DMS79 treated with DMSO at 0.1 percent for 48 hours (cell line): ENCODE data around the gene KCNN2.

Source experiments
- DNase-seq: peaks from one replicate; lab custom pipeline; 2025; lab: John Stamatoyannopoulos, UW

The KCNN2 gene

DNA sequence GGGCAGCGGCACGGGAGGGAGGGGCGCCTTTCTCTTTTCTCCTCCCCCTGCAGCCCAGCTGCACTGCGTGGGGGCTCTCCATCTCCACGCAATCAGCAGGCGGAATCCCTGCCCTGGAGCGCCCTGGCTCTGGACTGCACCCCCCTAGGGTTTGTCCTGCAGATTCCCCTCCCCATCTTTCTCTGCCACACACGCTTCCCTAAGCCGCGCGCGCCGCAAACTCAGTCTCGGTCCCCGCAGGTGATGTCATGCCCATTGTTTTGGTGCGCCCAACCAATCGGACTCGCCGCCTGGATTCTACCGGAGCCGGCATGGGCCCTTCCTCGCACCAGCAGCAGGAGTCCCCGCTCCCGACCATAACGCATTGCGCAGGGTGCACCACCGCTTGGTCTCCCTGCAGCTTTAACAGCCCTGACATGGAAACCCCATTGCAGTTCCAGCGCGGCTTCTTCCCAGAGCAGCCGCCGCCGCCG is at the start of gene KCNN2:
TSS of gene KCNN2 (plus strand) at position 347 of the 473 bp plus-strand sequence. CDS start at position 417, 70 bp downstream.
- DNase-seq = no peak

GRCh38 chr5:114312658-114313057 is 49.2 kb upstream of the KCNN2 start:
- no peak for DNase-seq

GRCh38 chr5:114314061-114314460 is 47.8 kb upstream of the KCNN2 start:
- DNase-seq = no peak

DNA sequence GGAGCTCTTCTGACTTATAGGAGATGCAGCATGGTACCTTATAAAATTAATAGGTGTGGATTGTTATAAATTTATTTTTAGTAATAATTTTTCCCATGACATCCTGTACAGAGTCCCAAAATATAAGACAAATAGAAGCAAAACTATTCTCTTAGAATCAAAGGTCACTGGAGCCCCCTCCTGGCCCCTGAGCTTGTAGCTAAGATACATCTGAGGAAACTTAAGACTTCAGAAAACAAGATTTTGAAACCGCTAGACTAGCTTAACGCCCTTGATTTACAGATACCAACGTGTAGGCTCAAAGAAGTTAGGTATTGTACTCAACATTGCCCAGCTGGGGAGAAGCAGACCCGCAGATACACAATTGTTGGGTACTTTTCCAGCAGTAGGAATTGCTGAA is 45.7 kb upstream of the KCNN2 start:
- no peak for DNase-seq

DNA sequence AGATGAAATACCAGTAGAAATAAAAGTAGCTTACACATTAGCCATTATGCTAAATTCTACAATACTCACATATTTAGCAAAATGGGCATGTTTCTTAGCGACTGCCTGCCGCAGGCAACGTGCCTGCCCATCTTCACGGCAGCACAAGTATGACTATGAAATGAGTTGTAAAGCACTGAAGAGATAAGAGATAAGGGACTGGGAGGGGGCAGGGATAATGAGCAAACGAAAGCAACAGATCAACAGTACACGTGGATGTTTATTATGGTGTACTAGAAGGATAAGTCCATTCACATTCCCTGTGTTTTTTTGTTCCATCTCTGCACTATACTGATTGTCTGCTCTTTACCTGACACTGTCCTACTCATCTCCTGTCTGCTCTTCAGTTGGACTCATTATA is 44.1 kb upstream of the KCNN2 start:
- DNase-seq = no peak

DNA sequence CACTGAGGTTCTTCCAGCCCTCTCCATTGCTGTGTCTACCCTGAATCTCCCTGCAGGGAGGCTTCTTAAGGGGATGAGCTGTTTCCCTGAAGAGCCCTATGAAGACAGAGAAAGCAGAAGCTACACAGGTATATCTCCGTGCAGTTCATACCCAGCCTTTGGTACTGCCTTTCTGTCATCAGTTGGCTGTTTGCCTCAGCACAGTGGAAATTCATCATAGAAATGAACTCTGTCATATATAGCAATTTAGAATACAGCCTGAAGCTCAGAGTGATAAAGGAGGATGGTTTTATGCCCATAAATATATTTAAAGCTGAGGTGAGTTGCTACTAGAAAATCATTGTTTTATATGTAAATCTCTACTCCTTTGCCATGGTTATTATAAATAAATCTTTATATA is 42.6 kb upstream of the KCNN2 start:
- DNase-seq = no peak

DNA sequence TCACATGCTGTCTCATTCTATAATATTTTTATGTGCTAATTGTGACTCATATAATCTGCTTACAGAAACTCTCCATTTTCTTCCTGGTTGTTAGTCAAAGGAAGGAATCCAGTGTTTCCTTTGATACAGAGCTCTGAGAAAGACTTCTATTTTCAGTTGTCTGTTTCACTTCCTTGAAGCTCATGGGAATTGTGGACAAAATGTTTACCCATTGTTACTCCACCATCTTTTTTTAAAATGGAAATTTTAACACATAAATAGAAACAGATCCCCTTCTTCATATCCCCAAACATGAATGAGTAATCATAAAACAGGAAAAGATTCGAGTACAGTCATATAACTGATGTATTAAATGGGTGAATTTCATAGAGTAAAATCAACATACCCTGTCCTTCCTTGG is 42.0 kb upstream of the KCNN2 start:
- no peak for DNase-seq

DNA sequence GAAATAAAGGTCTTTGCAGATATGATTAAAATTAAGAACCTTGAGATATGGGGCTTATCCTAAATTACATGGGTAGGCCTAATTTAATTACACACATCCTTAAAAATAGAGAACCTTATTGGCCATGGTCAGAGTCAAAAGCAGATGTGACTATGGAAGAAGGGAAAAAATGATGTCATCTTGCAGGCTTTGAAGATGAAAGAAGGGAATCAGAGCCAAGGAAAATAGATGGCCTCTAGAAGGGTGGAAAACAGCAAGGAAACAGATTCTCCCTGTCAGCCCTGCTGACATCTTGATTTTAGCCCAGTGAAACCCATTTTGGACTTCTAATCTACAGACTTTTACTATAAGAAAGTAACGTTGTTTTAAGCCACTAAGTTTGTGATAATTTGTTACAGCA is 37.6 kb upstream of the KCNN2 start:
- DNase-seq = no peak

GRCh38 chr5:114325541-114325940 is 36.3 kb upstream of the KCNN2 start:
- DNase-seq = no peak

DNA sequence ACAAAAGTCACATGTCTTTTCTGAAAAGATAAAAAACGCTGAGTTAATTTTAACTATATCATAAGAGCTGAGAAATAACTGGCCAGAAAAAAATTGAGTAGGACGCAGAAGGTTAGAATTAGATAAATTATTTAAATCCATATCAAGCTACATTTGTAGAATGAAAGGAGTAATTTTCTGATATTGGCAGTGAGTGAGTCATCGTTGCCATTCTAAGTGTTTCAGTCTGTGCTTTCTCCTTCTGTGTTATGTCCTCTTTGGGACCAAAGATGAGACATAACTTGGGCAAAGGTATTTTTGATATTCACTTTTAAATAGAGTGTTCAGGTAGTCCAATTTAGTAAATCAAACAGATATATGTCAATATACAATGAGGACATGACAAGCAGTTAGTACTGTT is 34.4 kb upstream of the KCNN2 start:
- no peak for DNase-seq

- no peak for DNase-seq
Observed at GRCh38 chr5:114327987-114328386, 33.9 kb upstream of the KCNN2 start.

- no peak for DNase-seq
Observed at GRCh38 chr5:114330916-114331531, 30.8 kb upstream of the KCNN2 start.

GRCh38 chr5:114332493-114332892 is 29.4 kb upstream of the KCNN2 start:
- no peak for DNase-seq

DNA sequence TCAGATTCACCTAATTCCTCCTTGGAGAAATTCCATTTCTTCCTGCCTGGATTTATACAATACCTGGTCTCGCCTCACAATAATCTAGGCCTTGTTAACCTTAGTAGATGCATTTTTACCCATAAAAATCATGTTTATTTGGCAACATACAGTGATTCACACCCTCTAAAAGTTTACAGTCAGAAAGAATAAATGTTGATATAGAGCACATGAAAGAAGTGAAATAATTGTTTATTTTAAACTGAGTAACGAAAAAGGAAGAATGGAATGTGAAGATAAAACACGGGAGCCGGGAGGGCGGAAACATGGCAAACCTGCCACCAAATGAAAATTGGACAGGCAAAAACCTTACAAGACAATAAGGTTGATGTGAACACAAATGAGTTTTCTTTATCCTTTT is 28.9 kb upstream of the KCNN2 start:
- no peak for DNase-seq

- DNase-seq = no peak
Observed at GRCh38 chr5:114335391-114335790, 26.5 kb upstream of the KCNN2 start.

DNA sequence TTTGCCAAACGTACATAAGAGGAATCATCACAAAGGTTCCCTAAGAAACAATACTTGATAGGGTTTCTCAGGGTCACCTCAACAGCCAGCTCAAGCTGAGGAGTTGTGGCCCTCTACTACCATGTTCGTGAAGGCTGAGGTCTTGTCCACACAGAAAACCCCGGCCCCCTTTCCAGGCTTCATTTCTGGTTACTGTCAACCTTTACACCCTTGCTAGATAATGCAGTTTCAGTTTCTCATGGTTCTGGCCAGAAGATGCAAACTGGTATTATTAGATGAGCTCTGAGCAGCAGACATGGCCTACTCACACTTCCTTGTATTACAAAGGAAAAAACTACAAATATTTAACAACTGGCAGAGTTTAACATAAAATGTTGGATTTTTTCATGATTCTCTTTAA is 22.8 kb upstream of the KCNN2 start:
- no peak for DNase-seq

- DNase-seq = no peak
Observed at GRCh38 chr5:114346181-114346580, 15.7 kb upstream of the KCNN2 start.

GRCh38 chr5:114355086-114355830 is 6.6 kb upstream of the KCNN2 start:
- no peak for DNase-seq

DNA sequence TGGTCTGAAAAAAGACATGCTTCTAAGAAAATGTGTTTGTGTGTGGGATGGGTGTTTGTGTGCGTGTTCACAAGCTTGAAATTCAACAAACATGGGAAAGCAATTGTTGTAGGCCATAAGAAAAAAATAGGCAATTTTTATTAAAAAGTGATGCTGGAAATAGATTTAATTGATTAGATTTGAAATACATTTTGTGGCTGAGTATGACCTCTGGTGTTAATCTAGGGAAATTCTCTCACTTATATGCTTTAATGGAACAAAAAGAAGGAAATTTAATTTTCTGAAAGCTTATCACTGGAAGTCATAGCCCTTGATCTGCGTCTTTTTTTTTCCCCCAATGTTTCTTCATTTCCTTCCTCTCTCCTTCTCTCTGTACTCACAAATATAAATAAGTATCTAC is 3.5 kb upstream of the KCNN2 start:
- DNase-seq = no peak

GRCh38 chr5:114360357-114360756 is 1.5 kb upstream of the KCNN2 start:
- no peak for DNase-seq

- no peak for DNase-seq
Observed at GRCh38 chr5:114360816-114361723, 800 bp upstream of the KCNN2 start.

GRCh38 chr5:114362197-114362976 is 517 bp downstream of the KCNN2 start:
- DNase-seq = no peak
